ENCODE measurements around the gene SCAND1.

Gene SCAND1

GRCh38 chr20:35907017-35907701 lies 47.1 kb downstream of the SCAND1 start:
- DNase-seq: peak in 2 of 56 donors; percentile 1 to 3

- no peak for DNase-seq
Measured at GRCh38 chr20:35904982-35905663, 49.2 kb downstream of the SCAND1 start.

- DNase-seq: no peak
Measured at GRCh38 chr20:35903843-35904242, 50.5 kb downstream of the SCAND1 start.

Data from amygdala (tissue), 56 donors.